IPS DF 6.9 (cell line): ENCODE measurements around the gene ADGRF3.
A peak's percentile ranks its signal among the peaks of the same experiment; 100 is the strongest.
"Not testable (repeated sequence)": the region's sequence is repeated elsewhere in the genome, so short reads cannot be mapped to it uniquely, and the experiment has no call there.

Experiments used
- DNase-seq: peaks from one replicate; pipeline ENCODE4 v3.0.0-alpha.2; 2013; ENCODE audit warnings: low read depth, low spot score
- H3K27ac ChIP-seq: one replicate; pipeline ENCODE4 v1.5.1; 2013; ENCODE audit warnings: low read length, control low read depth
- H3K27me3 ChIP-seq: 2 replicates; pipeline ENCODE4 v1.6.1; 2013; ENCODE audit warnings: mild to moderate bottlenecking, low read length; ENCODE audit not compliant: control insufficient read depth, insufficient read depth
- H3K36me3 ChIP-seq: 2 replicates; pipeline ENCODE4 v1.6.1; 2013; ENCODE audit warnings: low read length; ENCODE audit not compliant: control insufficient read depth, insufficient read depth
- H3K4me1 ChIP-seq: 2 replicates; pipeline ENCODE4 v1.6.1; 2013; ENCODE audit warnings: low read length; ENCODE audit not compliant: control insufficient read depth, insufficient read depth
- H3K4me3 ChIP-seq: 2 replicates; pipeline ENCODE4 v1.5.1; 2013; ENCODE audit warnings: mild to moderate bottlenecking, low read length
- H3K9me3 ChIP-seq: 2 replicates; pipeline ENCODE4 v1.6.1; 2013; ENCODE audit warnings: low read length, inconsistent platforms; ENCODE audit not compliant: control insufficient read depth, insufficient read depth
- WGBS: extraction: QIAGEN DNeasy Blood & Tissue Kit; methylation state at CpG from one replicate; pipeline ENCODE4 v1.1.7; 2013; ENCODE audit warnings: mixed read lengths, missing lambda C conversion rate; ENCODE audit not compliant: insufficient read length, insufficient coverage; 5-methylcytosine and 5-hydroxymethylcytosine counted together

The ADGRF3 gene, protein sequence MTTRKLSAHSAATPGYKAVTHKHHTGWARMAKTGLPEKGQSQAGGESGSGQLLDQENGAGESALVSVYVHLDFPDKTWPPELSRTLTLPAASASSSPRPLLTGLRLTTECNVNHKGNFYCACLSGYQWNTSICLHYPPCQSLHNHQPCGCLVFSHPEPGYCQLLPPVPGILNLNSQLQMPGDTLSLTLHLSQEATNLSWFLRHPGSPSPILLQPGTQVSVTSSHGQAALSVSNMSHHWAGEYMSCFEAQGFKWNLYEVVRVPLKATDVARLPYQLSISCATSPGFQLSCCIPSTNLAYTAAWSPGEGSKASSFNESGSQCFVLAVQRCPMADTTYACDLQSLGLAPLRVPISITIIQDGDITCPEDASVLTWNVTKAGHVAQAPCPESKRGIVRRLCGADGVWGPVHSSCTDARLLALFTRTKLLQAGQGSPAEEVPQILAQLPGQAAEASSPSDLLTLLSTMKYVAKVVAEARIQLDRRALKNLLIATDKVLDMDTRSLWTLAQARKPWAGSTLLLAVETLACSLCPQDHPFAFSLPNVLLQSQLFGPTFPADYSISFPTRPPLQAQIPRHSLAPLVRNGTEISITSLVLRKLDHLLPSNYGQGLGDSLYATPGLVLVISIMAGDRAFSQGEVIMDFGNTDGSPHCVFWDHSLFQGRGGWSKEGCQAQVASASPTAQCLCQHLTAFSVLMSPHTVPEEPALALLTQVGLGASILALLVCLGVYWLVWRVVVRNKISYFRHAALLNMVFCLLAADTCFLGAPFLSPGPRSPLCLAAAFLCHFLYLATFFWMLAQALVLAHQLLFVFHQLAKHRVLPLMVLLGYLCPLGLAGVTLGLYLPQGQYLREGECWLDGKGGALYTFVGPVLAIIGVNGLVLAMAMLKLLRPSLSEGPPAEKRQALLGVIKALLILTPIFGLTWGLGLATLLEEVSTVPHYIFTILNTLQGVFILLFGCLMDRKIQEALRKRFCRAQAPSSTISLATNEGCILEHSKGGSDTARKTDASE

DNA sequence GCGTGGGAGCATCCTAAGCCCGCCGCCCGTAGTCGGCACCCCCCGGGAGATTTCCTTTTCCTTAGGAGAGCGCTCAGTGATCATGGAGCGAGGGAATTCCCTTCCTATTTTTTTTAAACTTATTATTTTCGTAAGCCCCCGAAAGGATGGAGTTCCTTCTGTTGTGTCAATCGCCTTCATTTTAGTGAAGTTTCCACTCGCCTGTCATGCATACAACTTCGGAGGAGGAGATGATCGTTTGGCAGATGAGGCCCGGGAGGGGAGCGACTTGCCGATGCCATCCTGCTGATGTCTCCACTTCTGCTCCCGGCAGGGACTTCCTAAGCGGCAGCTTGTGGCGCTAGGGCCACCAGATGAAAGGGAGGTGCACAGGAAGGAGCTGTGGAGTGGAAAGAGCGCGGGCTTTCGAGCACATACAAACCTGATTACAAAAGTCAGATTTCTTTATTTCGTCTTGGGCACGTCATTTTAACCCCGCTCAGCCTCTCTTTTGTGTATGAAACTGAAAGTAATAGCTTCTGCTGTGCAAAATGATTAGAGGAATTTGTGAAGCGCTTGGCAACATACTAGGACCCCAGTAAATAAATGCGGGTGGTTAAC, at the start of gene ADGRF3:
TSS of gene ADGRF3 (minus strand) at position 336 of the 600 bp plus-strand sequence. CDS start 555 bp downstream, outside the sequence.
- Histone ChIP-seq H3K4me1 (0 out of 2 replicates have a peak, but pooled peaks cover 2% of the 10 kb centered on the region), H3K27me3 (no peaks in the 10 kb centered on the region), H3K36me3 (no peaks in the 10 kb centered on the region), H3K27ac (no peak within 1 kb of the TSS), H3K9me3 (no peaks in the 10 kb centered on the region), H3K4me3 (peak within 1 kb of the TSS; percentile 85)
- WGBS = no CpG with 5 or more reads among the region's 28 CpGs
- DNase-seq = no peak

DNA sequence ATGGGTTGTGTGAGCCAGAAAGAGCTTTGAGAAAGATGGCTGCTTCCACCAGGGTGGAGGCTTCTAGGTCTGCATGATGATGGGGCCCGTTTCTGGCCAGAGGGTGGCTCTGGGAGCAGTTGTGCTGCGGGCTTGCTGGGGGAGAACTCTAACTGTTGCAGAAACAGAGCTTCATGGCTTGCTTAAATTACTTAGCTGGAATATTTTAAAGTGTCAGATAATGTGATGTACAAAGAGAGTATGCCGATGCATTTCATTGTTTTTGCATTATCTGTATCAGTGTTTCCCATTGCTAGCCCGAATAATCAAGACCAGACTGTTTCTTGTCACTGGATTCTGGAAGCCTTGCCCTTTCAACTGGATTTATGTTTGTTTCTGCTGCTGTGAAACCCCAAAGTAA, 48.8 kb upstream of the ADGRF3 start:
- no peaks in the 10 kb centered on the region; the same call in 1 of the 2 replicates for H3K36me3 ChIP-seq
- no CpG with 5 or more reads among the region's 4 CpGs for WGBS
- DNase-seq = no peak
- H3K4me3 ChIP-seq = no peak overlapping the region
- H3K27me3 ChIP-seq = no peaks in the 10 kb centered on the region
- H3K9me3 ChIP-seq = no peaks in the 10 kb centered on the region
- H3K27ac ChIP-seq = no peak overlapping the region
- no peaks in the 10 kb centered on the region for H3K4me1 ChIP-seq

GRCh38 chr2:26394694-26395093, 48.1 kb upstream of the ADGRF3 start:
- Histone ChIP-seq H3K27me3 (no peaks in the 10 kb centered on the region), H3K4me1 (no peaks in the 10 kb centered on the region), H3K4me3 (no peak overlapping the region), H3K27ac (no peak overlapping the region), H3K36me3 (no peaks in the 10 kb centered on the region; the same call in 1 of the 2 replicates), H3K9me3 (no peaks in the 10 kb centered on the region)
- DNase-seq = no peak
- WGBS = no CpG with 5 or more reads among the region's 4 CpGs

GRCh38 chr2:26387189-26387588, 40.6 kb upstream of the ADGRF3 start:
- no CpG with 5 or more reads among the region's 4 CpGs for WGBS
- no peaks in the 10 kb centered on the region for H3K27me3 ChIP-seq
- no peaks in the 10 kb centered on the region for H3K36me3 ChIP-seq
- H3K9me3 ChIP-seq = no peaks in the 10 kb centered on the region
- no peak for DNase-seq
- H3K4me1 ChIP-seq = no peaks in the 10 kb centered on the region
- no peak overlapping the region for H3K27ac ChIP-seq
- H3K4me3 ChIP-seq = no peak overlapping the region

- Histone ChIP-seq H3K27ac (no peak overlapping the region), H3K27me3 (no peaks in the 10 kb centered on the region), H3K9me3 (no peaks in the 10 kb centered on the region), H3K36me3 (no peaks in the 10 kb centered on the region), H3K4me1 (no peaks in the 10 kb centered on the region), H3K4me3 (no peak overlapping the region)
- no peak for DNase-seq
These were observed 38.0 kb upstream of the ADGRF3 start for GRCh38 chr2:26384597-26384996.

DNA sequence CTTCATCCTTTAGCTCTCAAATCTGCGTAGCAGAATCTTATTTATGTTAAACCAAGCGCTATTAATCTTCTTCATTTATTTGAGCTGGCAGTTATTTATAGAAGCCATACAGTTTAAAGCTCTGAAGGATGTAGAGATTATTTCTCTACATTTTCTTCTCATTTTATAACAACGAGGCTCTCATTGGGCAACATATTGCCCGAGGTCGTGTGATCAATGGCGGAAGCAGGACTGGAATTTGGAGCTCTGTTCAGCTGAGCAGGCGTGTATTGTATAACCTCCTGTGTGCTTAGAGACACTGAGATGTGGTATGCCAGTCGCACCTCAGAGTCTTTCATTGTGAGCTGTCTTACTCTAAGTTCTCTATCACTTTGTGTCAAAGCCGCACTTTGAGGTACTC, 37.6 kb upstream of the ADGRF3 start:
- no CpG with 5 or more reads among the region's 9 CpGs for WGBS
- Histone ChIP-seq H3K27me3 (no peaks in the 10 kb centered on the region), H3K4me3 (no peak overlapping the region), H3K36me3 (no peaks in the 10 kb centered on the region), H3K27ac (no peak overlapping the region), H3K9me3 (no peaks in the 10 kb centered on the region), H3K4me1 (no peaks in the 10 kb centered on the region)
- DNase-seq = no peak

DNA sequence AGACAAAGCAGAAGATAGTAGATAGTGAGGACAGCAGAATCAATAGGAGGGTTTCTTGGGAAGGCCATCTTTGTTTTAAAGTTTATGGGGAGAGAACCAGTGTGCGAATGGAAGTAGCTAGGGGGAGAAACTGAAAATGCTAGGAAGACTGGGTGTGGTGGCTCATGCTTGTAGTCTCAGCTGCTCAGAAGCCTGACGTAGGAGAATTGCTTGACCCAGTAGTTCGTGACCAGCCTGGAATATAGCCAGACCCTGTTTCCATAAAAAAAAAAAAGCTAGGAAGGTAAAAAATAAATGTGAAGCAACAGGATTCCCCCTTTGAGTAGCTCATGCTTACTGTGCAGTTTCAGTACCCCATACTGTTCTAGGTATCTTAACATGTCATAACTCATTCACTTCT, 36.0 kb upstream of the ADGRF3 start:
- Histone ChIP-seq H3K27me3 (no peaks in the 10 kb centered on the region), H3K9me3 (no peaks in the 10 kb centered on the region), H3K4me3 (no peak overlapping the region), H3K4me1 (no peaks in the 10 kb centered on the region), H3K36me3 (no peaks in the 10 kb centered on the region; the same call in 1 of the 2 replicates), H3K27ac (no peak overlapping the region)
- no CpG with 5 or more reads among the region's 3 CpGs for WGBS
- DNase-seq = no peak

- Histone ChIP-seq H3K27me3 (no peaks in the 10 kb centered on the region), H3K4me3 (no peak overlapping the region), H3K27ac (no peak overlapping the region), H3K4me1 (no peaks in the 10 kb centered on the region), H3K36me3 (no peaks in the 10 kb centered on the region; the same call in 1 of the 2 replicates), H3K9me3 (no peaks in the 10 kb centered on the region)
- WGBS = no CpG with 5 or more reads among the region's 2 CpGs
- no peak for DNase-seq
These were observed 33.7 kb upstream of the ADGRF3 start for GRCh38 chr2:26380281-26380680.

GRCh38 chr2:26376799-26377198, 30.2 kb upstream of the ADGRF3 start:
- DNase-seq = no peak
- Histone ChIP-seq H3K27me3 (no peaks in the 10 kb centered on the region), H3K27ac (no peak overlapping the region), H3K4me1 (no peaks in the 10 kb centered on the region), H3K9me3 (no peaks in the 10 kb centered on the region), H3K36me3 (no peaks in the 10 kb centered on the region; the same call in 1 of the 2 replicates), H3K4me3 (no peak overlapping the region)
- WGBS = no CpG with 5 or more reads among the region's 1 CpG

DNA sequence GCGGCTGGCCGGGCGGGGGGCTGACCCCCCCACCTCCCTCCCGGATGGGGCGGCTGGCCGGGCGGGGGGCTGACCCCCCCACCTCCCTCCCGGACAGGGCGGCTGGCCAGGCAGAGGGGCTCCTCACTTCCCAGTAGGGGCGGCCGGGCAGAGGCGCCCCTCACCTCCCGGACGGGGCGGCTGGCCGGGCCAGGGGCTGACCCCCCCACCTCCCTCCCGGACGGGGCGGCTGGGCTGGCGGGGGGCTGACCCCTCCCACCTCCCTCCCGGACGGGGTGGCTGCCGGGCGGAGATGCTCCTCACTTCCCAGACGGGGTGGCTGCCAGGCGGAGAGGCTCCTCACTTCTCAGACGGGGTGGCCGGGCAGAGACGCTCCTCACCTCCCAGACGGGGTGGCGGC, 24.3 kb upstream of the ADGRF3 start:
- not testable (repeated sequence) for H3K4me3 ChIP-seq, H3K27me3 ChIP-seq, H3K27ac ChIP-seq, H3K36me3 ChIP-seq, H3K9me3 ChIP-seq, DNase-seq, H3K4me1 ChIP-seq
- WGBS = no CpG with 5 or more reads among the region's 31 CpGs
